NCI-H1417 (cell line): ENCODE data around the gene OIT3.

Experiments used
- DNase-seq, 3 experiments: peaks; one replicate each; lab custom pipeline; 2025; lab: John Stamatoyannopoulos, UW

The OIT3 gene

DNA sequence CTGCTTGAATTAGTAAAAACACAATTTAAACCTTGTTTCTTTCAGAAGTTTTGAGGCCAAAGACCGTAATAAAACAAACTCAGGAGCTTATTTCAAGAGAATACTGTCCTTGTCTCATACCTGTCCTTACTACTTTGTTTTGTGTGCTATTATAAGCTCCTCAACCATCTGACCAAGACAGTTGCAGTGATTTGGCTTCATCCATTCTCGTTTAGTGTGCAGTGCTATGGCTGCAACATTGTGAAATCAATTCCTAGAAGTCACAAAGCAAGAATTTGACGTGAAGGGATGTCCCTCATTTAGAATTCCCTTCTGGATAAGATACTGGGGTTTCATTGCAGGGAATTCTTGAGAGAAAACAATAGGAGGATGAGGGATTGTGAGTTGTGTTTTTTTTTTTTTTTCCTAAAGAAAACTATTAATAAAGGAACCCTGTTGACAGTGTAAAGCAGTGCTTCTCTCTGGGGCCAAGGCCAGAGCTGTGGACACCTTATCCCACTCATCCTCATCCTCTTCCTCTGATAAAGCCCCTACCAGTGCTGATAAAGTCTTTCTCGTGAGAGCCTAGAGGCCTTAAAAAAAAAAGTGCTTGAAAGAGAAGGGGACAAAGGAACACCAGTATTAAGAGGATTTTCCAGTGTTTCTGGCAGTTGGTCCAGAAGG lies at the start of gene OIT3:
Gene OIT3 (plus strand): TSS at position 604 of the 663 bp plus-strand sequence. CDS start 60 bp downstream, outside the sequence.
- DNase-seq = no peak

GRCh38 chr10:72846238-72846637 lies 47.3 kb upstream of the OIT3 start:
- no peak for DNase-seq

DNA sequence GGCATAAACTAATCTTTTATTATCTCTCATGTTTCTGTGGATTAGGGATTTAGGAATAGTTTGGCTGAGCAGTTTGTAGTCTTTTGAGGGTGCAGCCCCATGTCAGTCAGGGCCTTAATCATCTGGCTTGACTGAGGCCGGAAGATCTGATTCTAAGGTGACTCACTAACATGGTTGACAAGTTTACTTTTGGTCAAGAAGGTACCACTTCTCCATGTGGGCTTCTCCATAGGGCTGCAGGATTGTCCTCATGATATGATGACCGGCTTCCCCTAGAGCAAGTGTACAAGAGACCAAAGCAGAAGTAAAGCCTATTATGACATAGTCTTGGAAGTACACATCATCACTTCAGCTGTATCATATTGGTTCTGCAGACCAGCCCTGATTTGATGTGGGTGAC lies 45.9 kb upstream of the OIT3 start:
- no peak for DNase-seq

DNA sequence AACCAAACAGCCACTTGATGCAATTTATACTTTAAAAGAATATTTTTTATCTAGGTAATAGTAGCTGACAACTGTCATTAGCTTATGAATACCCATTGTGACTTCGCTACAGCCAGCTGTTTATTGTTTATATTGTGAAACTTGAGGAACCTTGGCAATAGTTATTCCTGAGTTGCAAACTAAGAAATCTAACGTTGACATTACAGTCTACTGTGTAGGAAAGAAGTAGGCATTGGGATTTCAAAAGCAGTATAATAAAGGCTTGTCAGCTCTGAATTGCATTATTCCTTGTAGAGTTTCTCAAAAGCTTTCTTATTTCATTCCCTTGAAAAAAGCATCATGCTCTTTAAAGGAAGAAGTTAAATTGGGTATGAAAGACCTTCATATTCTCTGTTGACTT lies 42.7 kb upstream of the OIT3 start:
- no peak for DNase-seq

DNA sequence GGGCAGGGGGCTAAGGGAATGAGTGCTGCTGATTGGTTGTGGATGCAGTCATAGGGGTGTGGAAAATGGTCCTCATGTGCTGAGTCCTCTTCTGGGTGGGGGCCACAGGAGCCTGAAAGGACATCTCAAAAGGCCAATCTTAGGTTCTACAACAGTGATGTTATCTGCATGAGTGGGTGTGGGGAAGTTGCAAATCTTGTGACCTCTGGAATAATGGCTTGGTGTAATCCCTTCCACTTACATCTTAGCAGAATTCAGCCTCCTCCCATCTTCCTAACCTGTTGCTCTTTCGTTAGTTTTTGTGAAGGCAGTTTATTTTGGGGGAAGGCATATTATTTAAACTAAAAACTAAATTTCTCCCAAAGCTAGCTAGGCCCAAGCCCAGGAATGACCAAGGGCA lies 42.0 kb upstream of the OIT3 start:
- DNase-seq = no peak

DNA sequence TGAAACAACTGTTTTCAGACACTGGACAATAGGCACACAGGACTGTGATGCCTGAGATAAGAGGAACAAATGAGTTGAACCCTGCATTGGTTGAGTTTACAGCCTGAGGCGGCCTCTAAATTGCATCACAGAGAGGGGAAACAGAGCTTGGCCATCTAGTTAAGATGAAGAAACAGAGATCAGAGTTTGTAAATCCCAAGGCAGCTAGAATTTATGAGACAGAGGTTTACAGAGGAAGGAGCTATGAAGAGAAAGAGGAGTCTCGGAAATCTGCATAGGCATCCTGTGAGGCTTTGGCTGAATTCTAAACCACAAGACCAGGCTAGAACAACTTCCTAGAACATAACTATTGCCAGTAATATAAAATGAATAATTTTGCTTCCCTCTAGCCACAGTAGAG lies 41.0 kb upstream of the OIT3 start:
- no peak for DNase-seq

- no peak for DNase-seq
These were observed 38.4 kb upstream of the OIT3 start for GRCh38 chr10:72855129-72855528.

- no peak for DNase-seq
These were observed 37.7 kb upstream of the OIT3 start for GRCh38 chr10:72855790-72856189.

DNA sequence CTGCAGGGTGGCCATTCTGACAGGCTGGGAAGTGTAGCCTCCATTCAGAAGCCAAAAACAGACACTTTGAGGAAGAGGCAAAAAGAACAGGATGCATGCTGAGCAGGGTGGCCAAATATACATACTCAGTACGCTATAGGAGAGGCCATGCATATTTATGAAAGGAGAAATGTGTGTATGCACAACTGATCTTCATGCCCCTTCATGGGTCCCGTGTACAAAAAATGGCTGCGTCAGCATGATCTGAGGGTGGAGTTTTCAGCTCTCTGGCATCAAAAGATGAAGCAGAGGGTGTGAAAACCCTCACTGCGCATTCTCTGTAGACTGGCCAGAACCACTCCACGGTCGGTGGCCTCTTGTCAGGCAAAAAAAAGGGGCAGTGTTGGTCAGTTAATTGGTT lies 35.5 kb upstream of the OIT3 start:
- no peak for DNase-seq

DNA sequence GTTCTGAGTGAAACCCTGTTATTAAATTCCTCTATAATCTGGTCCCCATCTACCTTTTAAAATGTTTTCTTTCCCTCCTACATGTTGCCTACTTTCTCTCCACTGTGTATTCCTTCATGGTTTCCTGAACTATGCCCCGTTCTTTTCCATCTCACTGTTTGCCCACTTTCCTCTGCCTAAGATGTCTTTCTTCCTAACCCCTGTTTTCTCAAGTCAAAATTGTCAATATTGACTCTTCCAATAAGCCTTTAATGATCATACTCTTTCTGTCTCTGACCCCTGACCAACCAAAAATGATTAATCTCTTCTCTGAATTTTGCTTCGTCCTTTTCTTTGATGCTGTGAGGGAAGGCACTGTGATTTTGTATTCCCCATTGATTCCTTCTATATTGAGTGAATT lies 30.6 kb upstream of the OIT3 start:
- DNase-seq = no peak

GRCh38 chr10:72875250-72876055 lies 18.1 kb upstream of the OIT3 start:
- DNase-seq = peak in 1 of 3 experiments; percentile 37

DNA sequence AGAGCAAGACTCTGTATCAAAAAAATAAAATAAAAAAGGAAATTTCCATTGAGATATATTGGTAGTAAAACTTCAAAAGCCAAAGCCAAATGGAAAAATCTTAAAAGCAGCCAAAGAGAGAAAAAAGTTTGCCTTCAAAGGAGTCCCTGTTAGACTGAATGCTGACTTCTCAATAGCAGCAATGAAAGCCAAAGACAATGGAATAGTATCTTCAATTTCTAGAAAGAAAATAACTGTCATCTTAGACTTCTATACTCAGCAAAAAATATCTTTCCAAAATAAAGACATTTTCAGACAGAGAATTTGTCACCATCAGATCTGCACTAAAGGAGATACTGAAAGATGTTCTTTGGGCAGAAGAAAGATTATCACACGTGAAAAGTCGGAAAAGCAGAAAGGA lies 14.3 kb upstream of the OIT3 start:
- no peak for DNase-seq

DNA sequence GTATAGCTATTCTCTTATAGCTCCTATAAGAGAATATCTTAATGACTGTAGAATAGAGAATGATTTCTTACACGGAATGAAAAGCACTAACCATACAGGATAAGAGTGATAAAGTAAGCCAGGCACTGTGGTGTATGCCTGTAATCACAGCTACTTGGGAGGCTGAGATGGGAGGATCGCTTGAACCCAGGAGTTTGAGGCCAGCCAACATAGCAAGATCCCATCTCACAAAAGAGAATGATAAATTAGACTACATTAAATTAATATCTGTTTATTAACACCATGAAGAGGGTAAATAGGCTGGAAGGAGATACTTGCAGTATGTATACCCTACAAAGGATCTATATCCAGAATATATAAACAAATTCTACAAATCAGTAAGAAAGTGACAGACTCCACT lies 12.2 kb upstream of the OIT3 start:
- no peak for DNase-seq

DNA sequence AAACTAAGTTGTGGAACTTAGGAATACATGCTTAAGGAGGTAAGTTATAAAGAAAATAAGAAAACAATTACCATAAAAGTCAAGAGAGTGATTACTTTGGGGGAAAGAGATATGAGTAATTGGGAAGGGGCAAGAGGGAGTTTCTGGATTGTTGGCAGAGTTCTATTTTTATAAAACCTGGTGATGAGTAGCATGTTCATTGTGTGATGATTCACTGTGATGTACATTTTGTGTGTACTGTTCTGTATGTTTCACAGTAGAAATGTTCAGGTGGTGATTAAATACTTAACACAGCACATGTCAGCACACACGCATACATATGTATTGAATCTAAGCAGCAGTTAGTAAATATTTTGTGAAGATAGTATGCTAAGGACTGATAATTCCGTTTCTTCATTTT lies 9.7 kb upstream of the OIT3 start:
- no peak for DNase-seq

- no peak for DNase-seq
These were observed 7.6 kb upstream of the OIT3 start for GRCh38 chr10:72885953-72886352.

DNA sequence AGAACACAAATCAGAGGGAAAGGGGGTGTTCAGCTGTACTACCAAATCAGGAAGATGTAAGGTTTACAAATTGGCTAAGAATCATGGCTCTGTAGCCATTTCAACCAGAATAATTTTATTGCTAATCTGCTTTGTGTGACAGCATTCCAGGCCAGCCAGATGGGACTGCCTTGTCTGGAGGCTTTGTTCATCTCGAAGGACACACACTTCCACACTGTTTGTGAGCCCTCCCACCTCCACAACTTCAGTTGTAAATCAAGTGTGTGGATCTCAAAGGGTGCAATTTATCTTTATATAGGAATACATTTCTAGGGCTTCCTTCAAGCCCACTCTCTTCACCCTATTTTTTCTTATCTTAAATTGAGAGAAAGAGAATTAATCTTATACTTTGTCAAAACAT lies 6.9 kb upstream of the OIT3 start:
- DNase-seq = peak in 1 of 3 experiments; percentile 2

DNA sequence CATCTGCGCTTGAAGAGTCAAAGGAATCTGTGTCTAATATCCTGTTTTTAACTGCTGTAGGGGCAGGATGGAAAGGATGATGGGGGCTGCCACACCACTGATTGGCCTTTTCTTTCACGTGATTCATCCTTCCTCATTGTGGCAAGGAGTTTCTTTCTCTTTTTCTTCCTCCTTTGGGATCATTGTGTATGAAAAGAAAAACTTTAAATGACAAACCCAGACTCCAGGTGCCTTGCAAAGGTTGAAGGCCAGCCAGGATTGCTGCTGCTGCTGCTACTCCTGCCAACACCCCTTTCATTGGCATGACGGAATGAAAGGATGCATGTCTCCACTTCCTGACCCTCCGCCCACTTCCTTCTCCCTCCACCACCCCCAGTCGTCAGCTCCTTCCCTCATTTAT lies 6.5 kb upstream of the OIT3 start:
- no peak for DNase-seq

DNA sequence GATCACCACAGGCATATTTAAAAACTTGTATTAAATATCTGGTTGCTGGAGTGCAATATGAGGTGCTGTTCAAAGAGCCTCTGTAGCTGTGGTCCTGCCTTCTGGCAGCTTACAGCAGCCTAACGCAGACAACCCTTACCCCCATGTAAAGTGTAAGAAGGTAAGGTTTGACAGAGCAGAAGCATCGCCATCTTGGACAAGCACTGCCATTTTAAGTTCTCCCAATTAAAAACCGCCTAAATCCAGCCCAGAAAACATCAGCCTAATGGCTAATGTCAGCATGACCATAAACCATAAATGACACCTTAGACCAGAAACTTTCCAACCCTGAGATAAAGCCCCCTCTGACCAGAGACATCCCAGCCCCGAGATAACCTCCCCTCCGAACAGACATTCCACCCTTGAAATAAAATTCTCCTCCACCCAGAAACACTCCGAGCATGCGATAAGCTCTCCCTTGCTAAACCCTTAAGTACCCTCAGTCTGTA lies 5.3 kb upstream of the OIT3 start:
- DNase-seq = no peak

DNA sequence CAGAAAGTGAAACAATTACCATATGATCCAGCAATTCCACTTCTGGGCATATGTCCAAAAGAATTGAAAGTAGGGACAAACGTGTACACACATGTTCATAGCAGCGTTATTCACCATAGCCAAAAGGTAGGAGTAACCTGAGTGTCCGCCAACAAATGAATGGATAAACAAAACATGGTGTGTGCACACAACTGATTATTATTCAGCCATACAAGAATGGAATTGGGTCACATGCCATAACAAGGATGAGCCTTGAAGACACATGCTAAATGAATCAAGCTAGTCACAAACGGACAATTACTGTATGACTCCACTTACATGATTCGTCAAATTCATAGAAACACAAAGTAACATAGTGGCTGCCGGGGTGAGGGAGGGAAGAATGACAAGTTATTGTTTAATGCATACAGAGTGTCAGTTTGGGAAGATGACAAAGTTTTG lies 4.1 kb upstream of the OIT3 start:
- DNase-seq = peak in 2 of 3 experiments; percentile 14 to 44

DNA sequence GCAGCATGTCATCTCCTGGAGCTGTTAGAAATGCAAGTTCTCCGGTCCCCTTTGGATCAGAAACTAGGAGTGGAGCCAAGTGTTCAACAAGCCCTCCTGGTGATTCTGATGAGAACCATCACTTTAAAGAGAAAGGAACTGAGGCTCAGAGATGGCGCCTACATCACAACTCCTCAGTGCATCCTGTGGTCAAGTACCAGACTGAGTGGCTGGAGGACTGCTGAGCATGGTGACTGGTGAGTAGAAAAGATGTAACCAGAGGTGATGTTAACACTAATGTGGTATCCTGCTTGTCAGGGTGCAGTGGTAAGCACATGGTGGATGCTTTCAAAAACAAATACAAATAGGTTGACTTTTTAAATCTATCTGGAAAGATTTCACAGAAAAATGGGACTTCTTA lies 3.5 kb upstream of the OIT3 start:
- DNase-seq = no peak

- no peak for DNase-seq
These were observed 1.8 kb downstream of the OIT3 start for GRCh38 chr10:72895236-72895850.

DNA sequence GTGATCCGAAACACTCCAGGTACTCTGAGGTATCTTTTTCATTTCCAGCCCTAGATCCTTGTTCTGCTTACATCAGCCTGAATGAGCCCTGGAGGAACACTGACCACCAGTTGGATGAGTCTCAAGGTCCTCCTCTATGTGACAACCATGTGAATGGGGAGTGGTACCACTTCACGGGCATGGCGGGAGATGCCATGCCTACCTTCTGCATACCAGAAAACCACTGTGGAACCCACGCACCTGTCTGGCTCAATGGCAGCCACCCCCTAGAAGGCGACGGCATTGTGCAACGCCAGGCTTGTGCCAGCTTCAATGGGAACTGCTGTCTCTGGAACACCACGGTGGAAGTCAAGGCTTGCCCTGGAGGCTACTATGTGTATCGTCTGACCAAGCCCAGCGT lies 5.1 kb downstream of the OIT3 start:
- no peak for DNase-seq

- DNase-seq = no peak
These were observed 6.0 kb downstream of the OIT3 start for GRCh38 chr10:72899545-72899944.
